ENCODE data around the gene BTNL9.

Gene BTNL9

DNA sequence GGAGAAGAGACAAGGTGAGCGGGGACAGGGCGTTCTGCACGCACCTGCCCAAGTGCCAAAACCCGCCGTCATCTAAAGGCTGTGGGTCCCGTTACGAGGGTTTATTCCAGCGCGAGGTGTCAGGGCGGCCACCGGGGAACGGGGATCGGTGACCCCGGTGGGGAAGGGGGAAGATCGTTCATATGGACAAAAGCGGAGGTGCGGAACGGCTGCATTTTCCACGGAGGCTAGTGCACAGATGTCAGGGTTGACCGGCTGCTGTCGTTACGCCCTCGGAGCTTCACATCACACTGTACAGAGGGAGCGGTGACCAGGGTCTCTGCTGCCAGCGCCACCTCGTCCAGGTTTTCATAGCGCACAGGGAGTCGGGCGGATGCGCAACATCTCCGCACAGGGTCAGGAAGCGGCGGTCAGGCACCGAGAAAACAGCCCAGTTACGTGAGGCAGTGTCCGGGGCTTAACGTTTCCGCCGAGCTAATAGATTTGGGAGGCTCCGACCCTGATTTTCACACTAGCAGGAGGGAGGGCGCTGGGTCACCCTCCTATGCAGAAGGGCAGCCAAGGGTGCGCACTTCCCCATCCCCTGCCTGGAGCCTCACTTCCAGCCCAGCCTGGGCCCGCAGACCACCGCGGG is 13.5 kb downstream of the BTNL9 start:
- no peak for DNase-seq (ENCODE audit: low read depth in 1 of 2, low spot score in 1 of 2)
- no peak for TF ChIP-seq GABPA (IDR thresholded peaks at IDR 0.05; ENCODE audit: low read depth)
- TF ChIP-seq, protein P1, sequence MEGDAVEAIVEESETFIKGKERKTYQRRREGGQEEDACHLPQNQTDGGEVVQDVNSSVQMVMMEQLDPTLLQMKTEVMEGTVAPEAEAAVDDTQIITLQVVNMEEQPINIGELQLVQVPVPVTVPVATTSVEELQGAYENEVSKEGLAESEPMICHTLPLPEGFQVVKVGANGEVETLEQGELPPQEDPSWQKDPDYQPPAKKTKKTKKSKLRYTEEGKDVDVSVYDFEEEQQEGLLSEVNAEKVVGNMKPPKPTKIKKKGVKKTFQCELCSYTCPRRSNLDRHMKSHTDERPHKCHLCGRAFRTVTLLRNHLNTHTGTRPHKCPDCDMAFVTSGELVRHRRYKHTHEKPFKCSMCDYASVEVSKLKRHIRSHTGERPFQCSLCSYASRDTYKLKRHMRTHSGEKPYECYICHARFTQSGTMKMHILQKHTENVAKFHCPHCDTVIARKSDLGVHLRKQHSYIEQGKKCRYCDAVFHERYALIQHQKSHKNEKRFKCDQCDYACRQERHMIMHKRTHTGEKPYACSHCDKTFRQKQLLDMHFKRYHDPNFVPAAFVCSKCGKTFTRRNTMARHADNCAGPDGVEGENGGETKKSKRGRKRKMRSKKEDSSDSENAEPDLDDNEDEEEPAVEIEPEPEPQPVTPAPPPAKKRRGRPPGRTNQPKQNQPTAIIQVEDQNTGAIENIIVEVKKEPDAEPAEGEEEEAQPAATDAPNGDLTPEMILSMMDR (IDR thresholded peaks at IDR 0.05; ENCODE audit: insufficient read depth, low read length), result no peak
- TF ChIP-seq, protein P2, sequence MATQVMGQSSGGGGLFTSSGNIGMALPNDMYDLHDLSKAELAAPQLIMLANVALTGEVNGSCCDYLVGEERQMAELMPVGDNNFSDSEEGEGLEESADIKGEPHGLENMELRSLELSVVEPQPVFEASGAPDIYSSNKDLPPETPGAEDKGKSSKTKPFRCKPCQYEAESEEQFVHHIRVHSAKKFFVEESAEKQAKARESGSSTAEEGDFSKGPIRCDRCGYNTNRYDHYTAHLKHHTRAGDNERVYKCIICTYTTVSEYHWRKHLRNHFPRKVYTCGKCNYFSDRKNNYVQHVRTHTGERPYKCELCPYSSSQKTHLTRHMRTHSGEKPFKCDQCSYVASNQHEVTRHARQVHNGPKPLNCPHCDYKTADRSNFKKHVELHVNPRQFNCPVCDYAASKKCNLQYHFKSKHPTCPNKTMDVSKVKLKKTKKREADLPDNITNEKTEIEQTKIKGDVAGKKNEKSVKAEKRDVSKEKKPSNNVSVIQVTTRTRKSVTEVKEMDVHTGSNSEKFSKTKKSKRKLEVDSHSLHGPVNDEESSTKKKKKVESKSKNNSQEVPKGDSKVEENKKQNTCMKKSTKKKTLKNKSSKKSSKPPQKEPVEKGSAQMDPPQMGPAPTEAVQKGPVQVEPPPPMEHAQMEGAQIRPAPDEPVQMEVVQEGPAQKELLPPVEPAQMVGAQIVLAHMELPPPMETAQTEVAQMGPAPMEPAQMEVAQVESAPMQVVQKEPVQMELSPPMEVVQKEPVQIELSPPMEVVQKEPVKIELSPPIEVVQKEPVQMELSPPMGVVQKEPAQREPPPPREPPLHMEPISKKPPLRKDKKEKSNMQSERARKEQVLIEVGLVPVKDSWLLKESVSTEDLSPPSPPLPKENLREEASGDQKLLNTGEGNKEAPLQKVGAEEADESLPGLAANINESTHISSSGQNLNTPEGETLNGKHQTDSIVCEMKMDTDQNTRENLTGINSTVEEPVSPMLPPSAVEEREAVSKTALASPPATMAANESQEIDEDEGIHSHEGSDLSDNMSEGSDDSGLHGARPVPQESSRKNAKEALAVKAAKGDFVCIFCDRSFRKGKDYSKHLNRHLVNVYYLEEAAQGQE (IDR thresholded peaks at IDR 0.05; ENCODE audit: insufficient replicate concordance, low read depth), result no peak
- TF ChIP-seq POLR2AphosphoS5 (IDR thresholded peaks at IDR 0.05; ENCODE audit: low read depth), result no peak
- TF ChIP-seq SPI1 (IDR thresholded peaks at IDR 0.05; ENCODE audit: borderline replicate concordance, low read depth), result no peak
- Histone ChIP-seq H3K4me3 (replicated peaks; ENCODE audit: insufficient read depth, low read length) (peak overlapping the region; percentile 28; the same call in 1 of the 2 replicates), H3K27me3 (ENCODE audit: insufficient read depth, poor library complexity, severe bottlenecking) (peaks cover 49% of the 10 kb centered on the region), H3K27ac (replicated peaks) (no peak overlapping the region)

DNA sequence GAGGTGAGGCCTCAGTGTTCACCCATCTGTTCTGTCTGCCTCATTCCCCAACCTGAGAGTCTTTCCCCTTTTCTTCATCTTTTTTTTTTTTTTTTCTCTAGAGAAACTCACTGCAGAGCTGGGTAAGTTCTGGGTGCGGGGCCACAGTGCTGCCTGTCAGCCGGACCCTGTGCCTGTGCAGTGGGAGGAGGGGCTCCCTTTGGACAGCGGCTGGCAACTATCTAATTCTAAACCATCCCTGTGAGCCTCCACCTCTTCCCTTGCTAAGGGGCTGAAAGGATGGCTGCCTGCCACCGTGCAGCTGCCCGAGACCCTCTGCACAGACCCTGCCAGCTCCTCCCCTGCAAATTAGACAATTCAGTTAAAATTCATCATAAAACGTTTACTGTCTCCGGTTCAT is 14.1 kb downstream of the BTNL9 start:
- DNase-seq (ENCODE audit: low read depth in 1 of 2, low spot score in 1 of 2), result no peak
- no peak overlapping the region for H3K27ac ChIP-seq (replicated peaks)
- TF ChIP-seq, protein P1 (IDR thresholded peaks at IDR 0.05; ENCODE audit: insufficient read depth, low read length), result no peak
- TF ChIP-seq GABPA (IDR thresholded peaks at IDR 0.05; ENCODE audit: low read depth) (no peak), SPI1 (IDR thresholded peaks at IDR 0.05; ENCODE audit: borderline replicate concordance, low read depth) (no peak), POLR2AphosphoS5 (IDR thresholded peaks at IDR 0.05; ENCODE audit: low read depth) (no peak)
- TF ChIP-seq, protein P2 (IDR thresholded peaks at IDR 0.05; ENCODE audit: insufficient replicate concordance, low read depth), result no peak
- no peak overlapping the region for H3K4me3 ChIP-seq (replicated peaks; ENCODE audit: insufficient read depth, low read length)
- H3K27me3 ChIP-seq (ENCODE audit: insufficient read depth, poor library complexity, severe bottlenecking), result peaks cover 54% of the 10 kb centered on the region

DNA sequence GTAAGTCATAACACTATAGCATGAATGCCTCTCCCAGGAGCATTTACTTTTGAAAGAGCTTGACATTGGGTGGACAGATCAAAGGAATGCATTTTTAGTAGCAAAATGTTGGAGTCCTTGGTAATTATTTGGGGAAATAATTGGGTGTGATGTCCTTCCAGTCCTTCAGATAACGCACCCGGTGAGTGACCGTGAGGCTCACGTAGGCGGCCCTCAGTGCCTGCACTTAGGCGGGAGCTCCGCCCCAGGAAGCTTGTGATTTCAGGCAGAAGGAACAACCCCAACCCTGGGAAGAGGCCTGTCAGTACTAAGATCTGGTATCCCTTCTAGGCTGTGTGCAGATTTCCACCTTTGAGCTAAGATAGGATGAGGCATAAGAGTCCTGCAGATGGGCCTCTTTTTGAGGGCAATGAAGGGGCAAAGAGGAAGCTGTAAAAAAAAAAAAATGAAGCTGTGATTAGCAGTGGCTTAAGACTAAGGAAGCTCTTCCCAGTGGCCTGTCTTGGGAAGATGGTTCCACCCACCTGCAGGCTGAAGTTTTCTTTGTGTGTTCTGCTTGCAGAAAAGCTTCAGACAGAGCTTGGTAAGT is 14.9 kb downstream of the BTNL9 start:
- DNase-seq (ENCODE audit: low read depth in 1 of 2, low spot score in 1 of 2), result no peak
- Histone ChIP-seq H3K27ac (replicated peaks) (no peak overlapping the region), H3K4me3 (replicated peaks; ENCODE audit: insufficient read depth, low read length) (no peak overlapping the region), H3K27me3 (ENCODE audit: insufficient read depth, poor library complexity, severe bottlenecking) (peaks cover 58% of the 10 kb centered on the region)
- TF ChIP-seq, protein P2 (IDR thresholded peaks at IDR 0.05; ENCODE audit: insufficient replicate concordance, low read depth), result no peak
- TF ChIP-seq SPI1 (IDR thresholded peaks at IDR 0.05; ENCODE audit: borderline replicate concordance, low read depth) (no peak), POLR2AphosphoS5 (IDR thresholded peaks at IDR 0.05; ENCODE audit: low read depth) (no peak), GABPA (IDR thresholded peaks at IDR 0.05; ENCODE audit: low read depth) (no peak)
- TF ChIP-seq, protein P1 (IDR thresholded peaks at IDR 0.05; ENCODE audit: insufficient read depth, low read length), result no peak

Measured in HL-60 (cell line).